HG02973 (cell line): ENCODE data around the gene NPHS1.

Experiments
- ATAC-seq: cut with Tn5 transposase; IDR thresholded peaks from one replicate; pipeline ENCODE4 v1.9.1; 2021; ENCODE audit warnings: moderate library complexity; ENCODE audit not compliant: unreplicated experiment

The NPHS1 gene

DNA sequence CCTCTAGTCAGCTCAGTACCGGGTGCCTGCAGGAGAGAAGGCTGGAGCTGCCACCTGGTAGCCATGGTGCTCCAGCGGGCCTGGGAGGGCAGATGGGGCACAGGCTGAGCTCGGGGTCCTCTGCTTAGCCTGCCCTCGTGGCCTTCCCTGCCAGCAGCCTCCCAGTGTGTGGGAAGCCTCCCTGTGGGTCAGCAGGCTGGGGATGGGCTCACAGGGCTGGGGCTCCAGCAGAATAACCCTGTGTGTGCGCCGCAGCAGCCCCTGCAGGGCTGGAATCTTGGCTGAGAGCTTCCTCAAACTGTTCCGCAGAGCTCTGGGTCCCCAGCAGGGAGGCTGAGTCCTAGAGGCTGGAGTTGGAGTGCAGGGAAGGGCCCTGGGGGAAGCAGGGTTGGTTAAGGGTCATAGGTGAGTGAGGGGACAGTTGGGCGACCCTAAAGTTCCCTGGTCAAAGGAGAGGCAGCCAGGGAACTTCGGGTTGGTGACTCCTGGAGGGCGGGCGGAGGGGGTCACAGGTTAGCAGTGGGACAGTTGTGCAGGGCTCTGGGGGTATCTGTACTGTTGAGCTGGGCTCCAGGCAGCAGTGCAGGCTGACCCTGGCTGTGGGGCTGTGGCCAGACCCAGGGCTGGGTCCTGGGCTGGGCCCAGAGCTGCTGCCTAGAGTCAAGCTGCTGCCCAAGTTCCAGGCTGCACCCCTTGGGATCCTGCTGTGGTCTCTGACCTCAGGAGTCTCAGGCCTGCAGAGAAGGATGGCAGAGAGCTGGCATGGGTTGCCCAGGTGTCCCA is 62.9 kb downstream of the NPHS1 start:
- no peak for ATAC-seq

DNA sequence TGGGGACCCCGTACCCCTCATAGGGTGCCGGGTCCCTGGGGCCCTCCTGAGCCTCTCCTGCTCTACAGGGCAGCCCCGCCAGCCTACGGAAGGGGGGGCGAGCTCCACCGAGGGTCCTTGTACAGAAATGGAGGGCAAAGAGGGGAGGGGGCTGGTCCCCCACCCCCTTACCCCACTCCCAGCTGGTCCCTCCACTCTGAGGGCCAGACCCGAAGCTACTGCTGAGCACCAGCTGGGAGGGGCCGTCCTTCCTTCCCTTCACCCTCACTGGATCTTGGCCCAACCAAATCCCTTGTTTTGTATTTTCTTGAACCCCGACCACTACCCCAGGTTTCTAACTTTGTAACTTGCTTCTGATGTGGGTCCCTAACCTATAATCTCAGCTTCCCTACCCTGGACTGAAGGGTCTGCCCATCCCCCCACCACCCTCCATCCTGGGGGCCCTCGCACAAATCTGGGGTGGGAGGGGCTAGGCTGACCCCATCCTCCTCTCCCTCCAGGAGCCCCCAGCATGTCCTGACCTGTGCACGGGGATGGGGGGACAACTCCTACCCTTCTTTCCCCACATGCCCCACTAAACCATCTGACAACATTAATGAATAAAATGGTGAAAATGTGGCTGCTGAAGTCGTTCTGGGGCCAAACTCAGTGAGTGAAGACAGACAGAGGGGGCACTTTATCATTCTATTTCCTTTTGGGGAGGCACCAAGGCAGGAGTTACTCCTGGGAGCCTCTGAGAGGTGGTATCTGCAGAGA is 63.9 kb downstream of the NPHS1 start:
- no peak for ATAC-seq

DNA sequence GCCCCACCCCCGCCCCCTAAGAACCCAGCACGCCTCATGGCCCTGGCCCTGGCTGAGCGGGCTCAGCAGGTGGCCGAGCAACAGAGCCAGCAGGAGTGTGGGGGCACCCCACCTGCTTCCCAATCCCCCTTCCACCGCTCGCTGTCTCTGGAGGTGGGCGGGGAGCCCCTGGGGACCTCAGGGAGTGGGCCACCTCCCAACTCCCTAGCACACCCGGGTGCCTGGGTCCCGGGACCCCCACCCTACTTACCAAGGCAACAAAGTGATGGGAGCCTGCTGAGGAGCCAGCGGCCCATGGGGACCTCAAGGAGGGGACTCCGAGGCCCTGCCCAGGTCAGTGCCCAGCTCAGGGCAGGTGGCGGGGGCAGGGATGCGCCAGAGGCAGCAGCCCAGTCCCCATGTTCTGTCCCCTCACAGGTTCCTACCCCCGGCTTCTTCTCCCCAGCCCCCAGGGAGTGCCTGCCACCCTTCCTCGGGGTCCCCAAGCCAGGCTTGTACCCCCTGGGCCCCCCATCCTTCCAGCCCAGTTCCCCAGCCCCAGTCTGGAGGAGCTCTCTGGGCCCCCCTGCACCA is 65.0 kb downstream of the NPHS1 start:
- no peak for ATAC-seq

DNA sequence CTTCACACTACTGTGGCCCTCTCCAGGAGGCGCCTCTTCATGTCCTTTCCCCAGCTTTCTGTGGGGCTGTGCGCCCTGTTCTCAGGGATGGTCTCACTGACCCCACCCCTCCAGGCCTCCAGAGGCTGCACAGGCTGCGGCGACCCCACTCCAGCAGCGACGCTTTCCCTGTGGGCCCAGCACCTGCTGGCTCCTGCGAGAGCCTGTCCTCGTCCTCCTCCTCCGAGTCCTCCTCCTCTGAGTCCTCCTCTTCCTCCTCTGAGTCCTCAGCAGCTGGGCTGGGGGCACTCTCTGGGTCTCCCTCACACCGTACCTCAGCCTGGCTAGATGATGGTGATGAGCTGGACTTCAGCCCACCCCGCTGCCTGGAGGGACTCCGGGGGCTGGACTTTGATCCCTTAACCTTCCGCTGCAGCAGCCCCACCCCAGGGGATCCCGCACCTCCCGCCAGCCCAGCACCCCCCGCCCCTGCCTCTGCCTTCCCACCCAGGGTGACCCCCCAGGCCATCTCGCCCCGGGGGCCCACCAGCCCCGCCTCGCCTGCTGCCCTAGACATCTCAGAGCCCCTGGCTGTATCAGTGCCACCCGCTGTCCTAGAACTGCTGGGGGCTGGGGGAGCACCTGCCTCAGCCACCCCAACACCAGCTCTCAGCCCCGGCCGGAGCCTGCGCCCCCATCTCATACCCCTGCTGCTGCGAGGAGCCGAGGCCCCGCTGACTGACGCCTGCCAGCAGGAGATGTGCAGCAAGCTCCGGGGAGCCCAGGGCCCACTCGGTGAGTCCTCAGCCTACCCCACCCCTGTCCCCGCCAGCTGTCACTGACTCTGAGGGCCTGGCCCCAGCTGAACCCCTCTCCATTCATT is 65.8 kb downstream of the NPHS1 start:
- no peak for ATAC-seq

DNA sequence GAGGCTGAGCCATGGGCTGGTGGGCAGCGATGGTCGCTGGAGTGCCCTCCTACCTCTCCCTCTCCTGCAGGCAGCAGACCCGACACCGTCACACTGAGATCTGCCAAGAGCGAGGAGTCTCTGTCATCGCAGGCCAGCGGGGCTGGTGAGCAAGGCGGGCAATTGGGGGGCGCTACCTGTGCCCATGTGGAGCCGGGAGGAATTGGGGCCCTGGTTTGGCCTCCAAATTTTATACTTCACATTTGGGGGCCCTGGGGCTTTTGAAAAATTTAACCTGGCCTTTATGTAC is 67.0 kb downstream of the NPHS1 start:
- ATAC-seq, result no peak

DNA sequence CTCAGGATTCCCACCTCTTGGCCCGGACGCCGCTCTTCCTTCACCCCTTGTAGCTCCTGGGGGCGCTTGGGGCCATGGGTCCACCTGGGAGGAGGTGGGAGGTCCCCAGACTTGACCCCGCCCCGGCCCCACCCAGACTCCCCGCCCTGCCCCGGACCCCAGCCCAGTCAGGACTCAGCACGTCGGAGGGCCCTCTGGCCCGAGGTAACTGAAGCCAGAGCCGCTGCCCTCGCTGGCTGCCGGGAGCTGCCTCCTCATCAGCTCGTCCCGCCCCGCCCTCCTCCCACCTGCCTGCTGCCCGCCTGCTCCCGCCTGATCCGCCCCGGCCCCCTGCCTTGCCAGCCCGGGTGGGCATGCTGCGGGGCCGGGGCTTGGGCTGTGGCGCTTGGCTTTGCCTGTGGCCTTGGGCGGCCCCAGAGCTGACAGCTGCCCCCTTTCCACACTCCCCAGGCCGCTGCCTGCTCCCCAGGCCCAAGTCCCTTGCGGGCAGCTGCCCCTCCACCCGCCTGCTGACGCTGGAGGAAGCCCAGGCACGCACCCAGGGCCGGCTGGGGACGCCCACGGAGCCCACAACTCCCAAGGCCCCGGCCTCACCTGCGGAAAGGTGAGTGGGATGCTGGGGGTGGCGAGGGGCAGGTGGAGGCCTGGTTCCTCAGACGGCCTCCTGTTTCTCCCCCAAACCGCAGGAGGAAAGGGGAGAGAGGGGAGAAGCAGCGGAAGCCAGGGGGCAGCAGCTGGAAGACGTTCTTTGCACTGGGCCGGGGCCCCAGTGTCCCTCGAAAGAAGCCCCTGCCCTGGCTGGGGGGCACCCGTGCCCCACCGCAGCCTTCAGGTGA is 67.6 kb downstream of the NPHS1 start:
- no peak for ATAC-seq

DNA sequence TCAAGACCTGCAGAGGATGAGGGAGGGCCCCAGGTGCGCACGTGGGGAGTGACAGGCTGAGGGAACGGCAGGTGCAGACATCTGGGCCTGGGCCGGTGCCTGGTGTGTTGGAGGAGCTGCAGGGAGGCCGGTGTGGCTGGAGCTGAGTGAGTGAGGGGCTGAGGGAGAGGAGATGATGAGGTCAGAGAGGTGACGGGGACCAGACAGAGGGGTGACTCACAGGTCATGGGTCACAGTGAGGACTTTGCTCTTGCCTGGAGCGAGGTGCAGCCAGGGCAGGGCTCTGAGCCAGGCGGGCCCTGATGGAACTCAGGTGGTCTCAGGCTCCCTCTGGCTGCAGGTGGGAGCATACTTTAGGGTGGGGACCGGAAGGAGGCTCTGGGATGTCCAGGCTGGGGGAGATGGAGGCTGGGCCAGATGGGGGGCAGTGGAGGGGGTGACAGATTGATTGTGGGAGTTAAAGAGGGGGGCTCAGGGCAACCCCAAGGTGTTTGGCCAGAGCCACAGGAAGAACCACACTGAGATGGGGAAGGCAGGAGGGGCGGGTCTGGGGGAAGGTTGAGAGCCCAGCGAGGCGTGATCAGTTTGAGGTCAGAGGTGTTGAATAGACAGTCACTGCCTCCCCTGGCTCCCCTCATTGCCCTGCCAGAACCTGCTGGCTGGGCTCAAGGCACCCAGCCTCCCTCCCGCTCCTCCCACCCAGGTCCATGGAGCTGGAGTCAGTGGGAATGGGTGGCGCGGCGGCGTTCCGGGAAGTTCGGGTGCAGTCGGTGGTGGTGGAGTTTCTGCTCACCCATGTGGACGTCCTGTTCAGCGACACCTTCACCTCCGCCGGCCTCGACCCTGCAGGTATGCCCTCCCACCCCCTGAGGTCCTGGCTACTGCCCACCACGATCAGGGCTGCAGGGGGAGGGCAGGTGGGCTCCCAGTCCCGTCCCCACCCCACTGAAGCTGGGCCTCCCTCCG is 68.6 kb downstream of the NPHS1 start:
- no peak for ATAC-seq

DNA sequence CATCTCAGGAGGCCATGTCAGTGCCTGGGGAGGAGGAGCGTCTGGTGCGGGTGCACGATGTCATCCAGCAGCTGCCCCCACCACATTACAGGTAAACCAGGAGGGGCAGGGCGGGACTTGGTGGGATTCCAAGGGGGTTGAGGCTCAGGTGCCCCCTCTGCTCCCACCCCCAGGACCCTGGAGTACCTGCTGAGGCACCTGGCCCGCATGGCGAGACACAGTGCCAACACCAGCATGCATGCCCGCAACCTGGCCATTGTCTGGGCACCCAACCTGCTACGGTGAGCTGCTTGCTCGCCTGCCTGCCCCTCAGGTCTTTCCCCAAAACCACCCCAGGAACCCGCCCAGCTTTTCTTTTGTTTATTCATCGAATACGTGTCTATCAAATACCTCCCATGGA is 69.7 kb downstream of the NPHS1 start:
- no peak for ATAC-seq

DNA sequence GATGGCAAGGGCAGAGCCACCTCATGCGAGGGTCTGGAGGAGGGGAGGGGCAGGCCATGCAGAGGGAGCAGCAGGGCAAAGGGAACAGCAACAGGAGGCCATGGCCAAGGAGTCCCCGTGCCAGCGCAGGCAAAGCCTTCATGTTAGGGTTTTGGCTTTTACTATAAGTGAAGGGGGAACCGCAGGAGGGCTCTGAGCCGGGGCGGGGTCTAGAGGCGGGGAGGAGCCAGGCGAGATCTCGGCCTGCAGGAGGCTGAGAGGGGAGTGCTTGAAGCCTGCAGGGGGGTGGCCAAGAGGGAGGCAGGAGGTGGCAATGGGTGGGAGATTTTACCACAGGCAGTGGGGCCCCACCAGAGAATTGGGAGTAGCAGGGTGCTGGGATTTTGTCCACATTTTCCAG is 70.7 kb downstream of the NPHS1 start:
- ATAC-seq, result no peak

DNA sequence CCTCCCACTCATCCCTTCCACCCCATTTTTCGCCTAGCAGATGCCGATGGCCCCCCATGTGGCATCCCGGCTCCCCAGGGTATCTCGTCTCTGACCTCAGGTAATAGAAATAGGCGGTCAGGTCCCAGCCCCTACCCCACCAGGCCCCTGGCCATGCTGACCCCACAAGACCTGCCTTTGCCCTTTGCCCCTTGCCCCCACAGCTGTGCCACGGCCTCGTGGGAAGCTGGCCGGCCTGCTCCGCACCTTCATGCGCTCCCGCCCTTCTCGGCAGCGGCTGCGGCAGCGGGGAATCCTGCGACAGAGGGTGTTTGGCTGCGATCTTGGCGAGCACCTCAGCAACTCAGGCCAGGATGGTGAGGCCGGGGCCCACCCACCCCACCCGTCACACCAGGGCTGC is 71.6 kb downstream of the NPHS1 start:
- ATAC-seq, result no peak

DNA sequence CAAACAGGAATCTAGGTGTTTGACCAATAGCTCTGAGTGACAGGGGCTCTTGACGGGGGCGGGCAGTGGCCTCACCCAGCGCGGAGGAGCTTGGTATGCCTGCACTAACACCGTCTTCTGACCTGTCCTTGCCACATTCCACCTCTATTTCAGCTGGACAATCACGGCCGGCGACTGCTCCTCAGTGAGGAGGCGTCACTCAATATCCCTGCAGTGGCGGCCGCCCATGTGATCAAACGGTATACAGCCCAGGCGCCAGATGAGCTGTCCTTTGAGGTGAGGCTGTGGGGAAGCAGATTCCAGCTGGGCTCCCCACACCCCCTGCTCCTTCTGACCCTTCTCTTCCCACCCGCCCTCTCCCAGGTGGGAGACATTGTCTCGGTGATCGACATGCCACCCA is 72.2 kb downstream of the NPHS1 start:
- ATAC-seq, result no peak

DNA sequence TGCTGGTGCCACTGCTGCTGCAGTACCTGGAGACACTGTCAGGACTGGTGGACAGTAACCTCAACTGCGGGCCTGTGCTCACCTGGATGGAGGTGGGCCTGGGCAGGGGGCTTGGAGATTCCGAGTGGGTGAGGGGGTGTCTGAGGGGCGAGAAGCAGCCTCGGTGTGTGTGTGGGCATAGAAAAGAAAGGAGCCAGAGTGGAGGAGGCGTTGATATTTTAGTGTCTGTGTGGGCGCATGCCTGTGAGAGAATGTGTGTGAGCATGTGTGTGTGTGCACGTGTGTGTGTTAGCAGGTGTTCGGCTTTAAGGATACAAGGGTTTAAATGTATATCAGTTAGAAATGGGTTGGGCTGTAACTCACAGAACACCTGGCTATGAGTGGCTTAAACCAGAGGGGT is 73.3 kb downstream of the NPHS1 start:
- no peak for ATAC-seq

DNA sequence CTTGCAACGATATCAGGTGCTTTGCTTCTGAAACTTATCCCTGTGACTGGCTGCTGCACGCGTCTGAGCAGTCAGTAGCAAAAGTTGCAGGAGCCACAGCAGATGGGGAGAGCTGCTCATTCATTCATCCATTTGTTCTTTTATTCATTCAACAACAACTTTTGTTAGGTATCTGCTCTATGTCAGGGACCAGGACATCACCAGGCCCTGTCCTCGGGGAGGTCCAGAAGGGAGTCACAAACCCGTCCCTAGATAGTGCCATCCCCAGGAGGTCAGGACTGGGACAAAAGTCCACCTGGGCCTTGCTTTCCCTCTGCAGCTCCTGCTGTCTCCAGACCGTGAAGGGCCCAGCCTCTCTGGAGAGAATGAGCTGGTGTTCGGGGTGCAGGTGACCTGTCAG is 74.3 kb downstream of the NPHS1 start:
- ATAC-seq, result no peak

DNA sequence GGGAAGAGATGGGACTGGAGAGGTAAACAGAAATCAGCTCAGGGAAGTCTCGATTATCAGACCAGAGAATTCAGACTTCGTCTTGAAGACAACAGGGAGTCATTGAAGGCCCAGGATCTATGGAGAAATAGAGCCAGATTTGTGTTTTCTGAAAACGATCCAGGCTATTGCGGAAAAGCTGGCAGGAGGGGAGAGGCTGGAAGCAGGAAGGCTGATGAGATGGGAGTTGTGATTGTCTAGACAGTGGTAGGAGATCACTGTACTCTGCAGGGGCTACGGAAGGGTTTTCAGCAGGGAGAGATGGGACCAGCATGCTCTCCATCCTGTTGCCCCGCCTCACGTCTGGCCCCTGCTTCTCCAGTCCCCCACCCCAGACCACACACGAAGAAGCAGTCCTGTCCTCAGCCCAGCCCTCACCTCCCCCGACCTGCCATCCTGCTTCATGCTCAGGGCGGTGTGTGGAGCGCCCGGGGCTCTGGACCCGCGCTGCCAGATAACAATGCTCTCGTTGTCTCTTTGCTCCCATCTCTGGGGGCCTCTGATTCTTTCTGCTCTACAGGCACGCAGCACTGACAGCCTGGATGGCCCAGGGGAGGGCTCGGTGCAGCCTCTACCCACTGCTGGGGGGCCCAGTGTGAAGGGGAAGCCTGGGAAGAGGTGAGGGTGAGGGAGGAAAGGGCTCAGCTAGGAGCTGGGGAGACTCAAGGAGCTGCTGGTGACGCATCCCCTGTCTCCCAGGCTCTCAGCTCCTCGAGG is 75.0 kb downstream of the NPHS1 start:
- no peak for ATAC-seq

DNA sequence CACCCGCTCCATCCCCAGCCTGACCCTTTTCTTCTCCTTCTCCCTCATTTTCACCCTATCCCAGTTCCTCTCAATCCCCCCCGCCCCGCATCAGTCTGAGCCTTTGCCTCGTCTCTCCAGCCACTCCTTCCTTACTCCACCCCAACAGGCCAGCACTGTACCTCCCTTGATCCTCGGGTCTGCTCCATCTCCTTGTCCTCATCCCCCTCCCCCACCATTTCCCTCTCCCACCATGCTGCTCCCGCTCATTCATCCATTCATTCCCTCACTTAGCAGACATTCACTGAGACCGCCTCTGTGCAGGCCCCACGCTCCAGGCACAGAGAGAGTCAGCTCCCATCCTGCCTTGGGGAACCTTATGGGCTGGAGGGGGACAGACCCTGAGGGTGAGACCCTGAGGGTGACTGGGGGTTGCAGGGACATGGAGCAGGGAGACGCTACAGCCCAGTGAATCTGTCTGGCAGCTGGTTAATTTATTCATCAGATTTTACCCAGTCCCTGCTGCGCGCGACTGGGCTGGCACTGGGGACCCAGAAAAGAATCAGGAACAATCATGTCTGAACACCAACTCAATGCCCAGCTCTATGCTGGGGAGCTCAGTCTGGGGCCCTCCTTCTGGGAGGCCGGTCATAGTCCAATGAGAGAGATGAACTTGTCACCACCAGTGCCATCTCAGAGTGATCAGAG is 76.1 kb downstream of the NPHS1 start:
- ATAC-seq, result no peak
